ENCODE results near the gene CYBRD1.

CYBRD1 gene

GRCh38 chr2:171584001-171584400 lies 61.7 kb downstream of the CYBRD1 start:
- H3K27ac Mint-ChIP-seq = no peak overlapping the region
- TF ChIP-seq CTCF (IDR thresholded peaks at IDR 0.05; ENCODE audit: unreplicated experiment in 3 of 3) = no peak
- no peak overlapping the region for H3K4me3 Mint-ChIP-seq
- H3K36me3 Mint-ChIP-seq (ENCODE audit: low read depth) = no peaks in the 10 kb centered on the region
- H3K4me1 Mint-ChIP-seq = no peaks in the 10 kb centered on the region
- H3K27me3 Mint-ChIP-seq (ENCODE audit: low read depth) = peaks cover 7% of the 10 kb centered on the region
- no peaks in the 10 kb centered on the region for H3K9me3 Mint-ChIP-seq

- Mint-ChIP-seq H3K4me3 (no peak overlapping the region), H3K36me3 (ENCODE audit: low read depth) (no peaks in the 10 kb centered on the region), H3K27me3 (ENCODE audit: low read depth) (peaks cover 12% of the 10 kb centered on the region), H3K4me1 (no peaks in the 10 kb centered on the region), H3K9me3 (no peaks in the 10 kb centered on the region), H3K27ac (no peak overlapping the region)
- TF ChIP-seq CTCF (IDR thresholded peaks at IDR 0.05; ENCODE audit: unreplicated experiment in 3 of 3) = no peak
Observed at GRCh38 chr2:171587132-171587531, 64.9 kb downstream of the CYBRD1 start.

GRCh38 chr2:171587567-171587966 lies 65.3 kb downstream of the CYBRD1 start:
- TF ChIP-seq CTCF (IDR thresholded peaks at IDR 0.05; ENCODE audit: unreplicated experiment in 3 of 3) = no peak
- H3K27ac Mint-ChIP-seq = no peak overlapping the region

GRCh38 chr2:171590116-171590515 lies 67.8 kb downstream of the CYBRD1 start:
- no peaks in the 10 kb centered on the region for H3K9me3 Mint-ChIP-seq
- H3K36me3 Mint-ChIP-seq (ENCODE audit: low read depth) = no peaks in the 10 kb centered on the region
- peaks cover 5% of the 10 kb centered on the region for H3K27me3 Mint-ChIP-seq (ENCODE audit: low read depth)
- no peak for TF ChIP-seq CTCF (IDR thresholded peaks at IDR 0.05; ENCODE audit: unreplicated experiment in 3 of 3)
- no peak overlapping the region for H3K4me3 Mint-ChIP-seq
- H3K4me1 Mint-ChIP-seq = no peaks in the 10 kb centered on the region
- H3K27ac Mint-ChIP-seq = no peak overlapping the region

More at GRCh38 chr2:171587567-171587966, 65.3 kb downstream of the CYBRD1 start:
- no peak overlapping the region for H3K4me3 Mint-ChIP-seq
- peaks cover 12% of the 10 kb centered on the region for H3K27me3 Mint-ChIP-seq (ENCODE audit: low read depth)
- H3K4me1 Mint-ChIP-seq = no peaks in the 10 kb centered on the region
- no peaks in the 10 kb centered on the region for H3K9me3 Mint-ChIP-seq
- no peaks in the 10 kb centered on the region for H3K36me3 Mint-ChIP-seq (ENCODE audit: low read depth)

GRCh38 chr2:171592036-171592555 lies 69.8 kb downstream of the CYBRD1 start:
- H3K27ac Mint-ChIP-seq = no peak overlapping the region
- TF ChIP-seq CTCF (IDR thresholded peaks at IDR 0.05; ENCODE audit: unreplicated experiment in 3 of 3) = no peak
- no peaks in the 10 kb centered on the region for H3K4me1 Mint-ChIP-seq
- H3K36me3 Mint-ChIP-seq (ENCODE audit: low read depth) = no peaks in the 10 kb centered on the region
- H3K9me3 Mint-ChIP-seq = no peaks in the 10 kb centered on the region
- peaks cover 13% of the 10 kb centered on the region for H3K27me3 Mint-ChIP-seq (ENCODE audit: low read depth)
- H3K4me3 Mint-ChIP-seq = no peak overlapping the region

- TF ChIP-seq CTCF (IDR thresholded peaks at IDR 0.05; ENCODE audit: unreplicated experiment in 3 of 3) = no peak
- Mint-ChIP-seq H3K4me3 (no peak overlapping the region), H3K27ac (no peak overlapping the region), H3K9me3 (no peaks in the 10 kb centered on the region), H3K27me3 (ENCODE audit: low read depth) (peaks cover 14% of the 10 kb centered on the region), H3K36me3 (ENCODE audit: low read depth) (no peaks in the 10 kb centered on the region), H3K4me1 (no peaks in the 10 kb centered on the region)
Observed at GRCh38 chr2:171595456-171595855, 73.2 kb downstream of the CYBRD1 start.

Measured in nephron (organoid).